Colonic mucosa (tissue), 4 donors: ENCODE results near the gene TRPT1. TPM values are rescaled to one million over a fixed set of nuclear protein-coding genes. Genes with fewer than 3 reads are reported as not detected.

Experiments used
- DNase-seq: peaks from one replicate; pipeline ENCODE4 v3.0.0-alpha.2; 2020
- H3K27ac ChIP-seq: fragments of 200-600 bp; one replicate; pipeline ENCODE4 v1.8.0; 2021
- H3K27me3 ChIP-seq: fragments of 200-600 bp; one replicate; pipeline ENCODE4 v1.8.0; 2021
- H3K36me3 ChIP-seq: fragments of 200-600 bp; one replicate; pipeline ENCODE4 v1.8.0; 2021
- H3K4me1 ChIP-seq: fragments of 200-600 bp; one replicate; pipeline ENCODE4 v1.8.0; 2021; ENCODE audit warnings: mild to moderate bottlenecking
- H3K4me3 ChIP-seq: fragments of 200-600 bp; one replicate; pipeline ENCODE4 v1.8.0; 2021
- H3K9ac ChIP-seq, 2 donors: one replicate each; pipeline ENCODE4 v1.7.0; 2013; ENCODE audit warnings: control low read depth in 2 of 2, low read depth in 2 of 2, low read length in 2 of 2
- H3K9me3 ChIP-seq: fragments of 200-600 bp; one replicate; pipeline ENCODE4 v1.8.0; 2021
- CTCF ChIP-seq: fragments of 200-600 bp; IDR thresholded peaks from one replicate; pipeline ENCODE4 v1.8.0; 2022; ENCODE audit warnings: antibody characterized with exemption, mild to moderate bottlenecking
- intact Hi-C: fragments of 100-400 bp; cut with DNase I; formaldehyde crosslinking; loops from one replicate; pipeline ENCODE4 v1.14.1; 2022
- total RNA-seq, 2 donors: library from RNA; stranded (reverse); fragmentation: NEBNext Ultra II Directional in 1 of 2; extraction: Animal tissue kit (Norgen Biotek cat#: 25700) in 1 of 2; gene quantifications; one replicate each; pipeline ENCODE4 v1.2.1, GENCODE V29; 2021
- donor health status: healthy.
- donor health status: DM: no; HTN: no; CAD: no.
- donor health status: DM: no; HTN: no; CAD: no.

The TRPT1 gene
- total RNA-seq, result 10 to 100 TPM; 52.3 to 63.6 TPM

- Histone ChIP-seq H3K27ac (peak within 1 kb of the TSS; percentile 83), H3K9ac (peak within 1 kb of the TSS; percentile 97 to 99), H3K36me3 (no peaks in the 10 kb centered on the region), H3K9me3 (no peaks in the 10 kb centered on the region), H3K4me3 (peak within 1 kb of the TSS; percentile 60), H3K27me3 (no peaks in the 10 kb centered on the region), H3K4me1 (peaks cover 21% of the 10 kb centered on the region)
- TF ChIP-seq CTCF, result no peak
- intact Hi-C loops, result no loop called here
- DNase-seq, result peak; percentile 96
Observed at GRCh38 chr11:64225608-64226506, at the start of gene TRPT1, which contains the start of gene NUDT22. TRPT1 (minus strand) TSS chr11:64226186; CDS start chr11:64225860, 326 bp downstream. NUDT22 (plus strand) TSS chr11:64226274; CDS start chr11:64226653, 379 bp downstream.

GRCh38 chr11:64275031-64275800, 49.2 kb upstream of the TRPT1 start:
- no peak for TF ChIP-seq CTCF
- Histone ChIP-seq H3K27me3 (no peaks in the 10 kb centered on the region), H3K4me1 (peaks cover 11% of the 10 kb centered on the region), H3K27ac (no peak overlapping the region), H3K4me3 (no peak overlapping the region), H3K9ac (no peak overlapping the region), H3K9me3 (no peaks in the 10 kb centered on the region), H3K36me3 (no peaks in the 10 kb centered on the region)
- intact Hi-C loops, result no loop called here
- no peak for DNase-seq

DNA sequence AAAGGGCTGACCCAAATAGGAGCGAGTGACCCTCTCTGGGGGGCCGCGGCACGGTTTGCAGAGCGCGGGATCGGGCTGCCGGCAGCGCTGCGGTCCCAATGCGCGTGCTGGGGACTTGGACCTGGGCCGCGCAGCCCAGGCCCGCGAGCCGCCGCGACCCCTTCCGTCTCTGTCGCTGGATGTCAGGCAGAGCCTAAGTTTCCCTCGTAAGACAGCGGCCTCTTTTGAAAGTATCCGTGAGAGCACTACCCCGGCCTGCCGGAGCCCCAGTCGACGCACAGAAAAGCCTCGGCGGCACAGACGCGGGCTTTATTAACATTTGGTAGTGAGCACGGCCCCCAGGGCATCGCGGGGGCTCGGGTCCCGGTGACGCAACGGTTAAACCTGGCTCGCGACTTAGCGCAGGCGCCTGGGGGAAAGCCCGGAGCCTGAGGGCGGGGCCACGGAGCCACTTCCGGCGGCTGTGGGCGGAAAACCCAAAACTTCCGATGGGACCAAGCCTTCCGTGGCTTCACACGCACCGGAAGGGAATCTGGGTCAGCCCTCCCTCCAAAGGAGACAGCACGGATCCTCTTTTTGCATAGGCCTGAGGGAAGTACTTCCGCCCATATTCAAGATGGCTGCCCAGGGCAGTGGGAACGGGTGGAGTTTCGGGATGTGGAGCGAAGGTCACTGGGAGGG, 43.7 kb upstream of the TRPT1 start:
- intact Hi-C loops, result loop anchor here (2.0 kb wide), 1 partner anchor 33 kb away; no protein-coding TSS in a partner anchor

DNA sequence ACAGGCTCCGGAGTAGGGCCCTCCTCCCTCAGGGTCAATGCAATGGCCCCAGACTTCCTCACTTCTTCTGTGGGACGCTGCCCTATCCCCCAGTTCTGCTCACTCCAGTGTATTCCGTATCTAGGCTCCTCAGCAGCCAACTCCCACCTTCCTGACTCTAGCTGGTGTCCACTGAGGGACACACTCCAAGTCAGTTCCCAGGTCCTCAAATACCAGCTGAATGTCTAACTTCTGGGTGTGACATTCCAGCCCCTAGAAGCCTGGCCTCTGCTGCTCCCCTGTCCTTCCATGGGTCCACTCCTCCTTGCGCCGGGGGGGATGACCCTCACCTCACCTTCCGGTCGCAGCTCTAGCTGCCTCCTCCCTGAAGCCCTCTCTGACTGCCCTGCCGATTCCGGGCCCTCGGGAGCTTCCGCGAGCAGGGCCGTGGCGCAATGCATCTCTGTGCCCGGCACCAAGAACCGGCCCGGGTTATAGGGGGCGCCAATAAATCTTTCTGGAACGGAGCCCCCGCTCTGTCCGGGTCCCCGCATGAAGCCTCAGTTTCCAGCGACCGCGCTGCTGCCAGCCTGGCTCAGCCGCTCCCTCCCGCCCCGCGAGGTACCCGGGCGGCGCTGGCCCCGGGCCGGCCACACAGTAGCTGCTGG, 43.0 kb upstream of the TRPT1 start:
- peaks cover 16% of the 10 kb centered on the region for H3K36me3 ChIP-seq
- intact Hi-C loops, result loop anchor here (2.0 kb wide), 1 partner anchor 34 kb away; no protein-coding TSS in a partner anchor
- H3K4me1 ChIP-seq, result peaks cover 27% of the 10 kb centered on the region
- peak overlapping the region; percentile 98 for H3K27ac ChIP-seq
- H3K27me3 ChIP-seq, result no peaks in the 10 kb centered on the region
- no peak for TF ChIP-seq CTCF
- H3K9me3 ChIP-seq, result no peaks in the 10 kb centered on the region
- peak overlapping the region; percentile 67 for H3K4me3 ChIP-seq
- peak; percentile 71 for DNase-seq
- H3K9ac ChIP-seq, result peak overlapping the region; percentile 80 to 94

More for the DNA sequence above, 43.7 kb upstream of the TRPT1 start:
- no peaks in the 10 kb centered on the region for H3K27me3 ChIP-seq
- H3K36me3 ChIP-seq, result peaks cover 10% of the 10 kb centered on the region
- peaks cover 27% of the 10 kb centered on the region for H3K4me1 ChIP-seq
- H3K9me3 ChIP-seq, result no peaks in the 10 kb centered on the region
- H3K27ac ChIP-seq, result peak overlapping the region; percentile 98
- peak overlapping the region; percentile 67 for H3K4me3 ChIP-seq
- peak; percentile 97 for DNase-seq
- TF ChIP-seq CTCF, result no peak
- H3K9ac ChIP-seq, result peak overlapping the region; percentile 80 to 94
